ENCODE results near the gene ZNF548. TPM values are rescaled to one million over a fixed set of nuclear protein-coding genes. Genes with fewer than 3 reads are reported as not detected.

The ZNF548 gene
- total RNA-seq, 2 experiments from 2014 or later = 18.9 to 42.4 TPM

DNA sequence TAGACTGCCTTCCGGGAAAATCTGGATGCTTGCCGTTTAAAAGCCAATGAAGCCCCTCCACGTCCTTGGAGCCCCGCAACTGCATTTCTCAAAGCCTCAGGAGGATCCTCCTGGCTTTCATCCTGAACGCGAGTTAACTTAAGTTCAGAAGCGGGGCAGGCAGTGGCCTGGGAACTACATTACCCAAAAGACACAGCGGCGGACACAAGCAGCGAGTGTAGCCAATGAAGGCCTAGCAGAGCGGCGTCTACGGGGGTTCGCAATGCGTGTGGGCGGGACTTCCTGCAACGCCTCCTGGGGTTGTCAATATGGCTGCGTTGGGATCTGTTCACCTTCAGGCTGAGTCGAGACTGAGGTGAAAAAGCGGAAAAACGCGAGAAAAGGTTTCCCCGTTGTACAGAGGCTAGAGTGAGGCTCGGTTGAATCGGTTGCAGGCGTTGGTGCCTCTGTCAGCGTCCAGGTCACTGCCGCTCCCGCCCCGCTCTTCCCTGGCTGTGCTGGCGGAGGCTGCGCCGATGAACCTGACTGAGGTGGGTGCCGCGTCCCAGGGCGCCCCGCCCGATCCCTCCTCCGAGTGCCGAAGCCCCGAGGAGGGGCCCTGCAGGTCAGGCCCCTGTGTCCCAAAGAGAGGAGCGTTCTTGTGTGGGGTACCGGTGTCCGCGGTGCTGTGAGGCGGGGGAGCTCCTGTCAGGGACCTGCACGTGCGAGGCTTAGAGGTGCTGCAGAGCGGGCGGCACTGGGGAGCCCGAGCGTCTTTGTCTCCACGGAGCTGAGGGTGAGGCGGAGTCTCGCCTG is 21.4 kb downstream of the ZNF548 start, which contains the start of gene ZNF17:
Gene ZNF17, plus strand, starts transcription at position 285 of the 795 bp plus-strand sequence. CDS start 2,455 bp downstream, outside the sequence.
- TF ChIP-seq, protein P1, sequence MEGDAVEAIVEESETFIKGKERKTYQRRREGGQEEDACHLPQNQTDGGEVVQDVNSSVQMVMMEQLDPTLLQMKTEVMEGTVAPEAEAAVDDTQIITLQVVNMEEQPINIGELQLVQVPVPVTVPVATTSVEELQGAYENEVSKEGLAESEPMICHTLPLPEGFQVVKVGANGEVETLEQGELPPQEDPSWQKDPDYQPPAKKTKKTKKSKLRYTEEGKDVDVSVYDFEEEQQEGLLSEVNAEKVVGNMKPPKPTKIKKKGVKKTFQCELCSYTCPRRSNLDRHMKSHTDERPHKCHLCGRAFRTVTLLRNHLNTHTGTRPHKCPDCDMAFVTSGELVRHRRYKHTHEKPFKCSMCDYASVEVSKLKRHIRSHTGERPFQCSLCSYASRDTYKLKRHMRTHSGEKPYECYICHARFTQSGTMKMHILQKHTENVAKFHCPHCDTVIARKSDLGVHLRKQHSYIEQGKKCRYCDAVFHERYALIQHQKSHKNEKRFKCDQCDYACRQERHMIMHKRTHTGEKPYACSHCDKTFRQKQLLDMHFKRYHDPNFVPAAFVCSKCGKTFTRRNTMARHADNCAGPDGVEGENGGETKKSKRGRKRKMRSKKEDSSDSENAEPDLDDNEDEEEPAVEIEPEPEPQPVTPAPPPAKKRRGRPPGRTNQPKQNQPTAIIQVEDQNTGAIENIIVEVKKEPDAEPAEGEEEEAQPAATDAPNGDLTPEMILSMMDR (conservative IDR thresholded peaks at IDR 0.05; ENCODE audit: low read length) = no peak
- TF ChIP-seq EZH2phosphoT487 (IDR thresholded peaks at IDR 0.05; ENCODE audit: borderline replicate concordance, low read depth, low read length) = no peak
- Histone ChIP-seq H3K4me3 (ENCODE audit: low read depth, low read length, poor library complexity, severe bottlenecking) (peak within 1 kb of the TSS; percentile 91), H3K36me3 (ENCODE audit: insufficient read depth, low read length) (peaks cover 13% of the 10 kb centered on the region), H3K9me3 (ENCODE audit: low read length) (no peaks in the 10 kb centered on the region), H3K27ac (ENCODE audit: low read depth, low read length, poor library complexity, severe bottlenecking) (peak within 1 kb of the TSS; percentile 26), H3K4me2 (ENCODE audit: low read length) (peak within 1 kb of the TSS; percentile 83), H2AFZ (ENCODE audit: low read length) (peak within 1 kb of the TSS; percentile 99), H3K4me1 (ENCODE audit: insufficient read depth, low read length, poor library complexity, severe bottlenecking) (peaks cover 10% of the 10 kb centered on the region), H4K20me1 (ENCODE audit: insufficient read depth, low read length) (no peaks in the 10 kb centered on the region), H3K9me2 (ENCODE audit: insufficient read depth, low read length) (no peaks in the 10 kb centered on the region), H3K79me2 (ENCODE audit: insufficient read depth, low read depth, low read length) (peaks cover 7% of the 10 kb centered on the region; the same call in 1 of the 2 replicates)
- BruUV-seq (replicated peaks) = TSS peak; percentile 56
- intact Hi-C loops (cut with micrococcal nuclease; ENCODE audit: unreplicated experiment) = no loop called here
- POLR2A ChIA-PET = interaction anchor here (0.7 kb wide), 1 partner anchor 316 kb away, joined by 3 read pairs; the partner anchor contains the start of gene ZNF671
- CTCF ChIA-PET (ENCODE audit: unreplicated experiment) = interaction anchor here (0.6 kb wide), 1 partner anchor 959 kb away, joined by 3 read pairs; no protein-coding TSS in a partner anchor
- DNase-seq (ENCODE audit: low spot score) = peak; percentile 95

DNA sequence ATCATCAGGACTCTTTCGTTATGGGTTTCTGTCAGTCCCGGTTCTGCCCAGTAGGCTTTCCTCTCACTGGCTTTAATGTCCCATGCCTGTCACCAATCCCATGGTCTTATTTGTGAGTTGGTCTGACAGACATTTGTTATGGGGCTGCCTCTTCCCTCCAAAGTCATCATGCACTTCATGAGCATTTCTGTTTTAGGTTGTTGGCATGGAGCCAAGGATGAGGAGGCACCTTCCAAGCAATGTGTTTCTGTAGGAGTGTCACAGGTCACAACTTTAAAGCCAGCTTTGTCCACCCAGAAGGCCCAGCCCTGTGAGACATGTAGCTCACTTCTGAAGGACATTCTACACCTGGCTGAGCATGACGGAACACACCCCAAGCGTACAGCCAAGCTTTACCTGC is 29.8 kb downstream of the ZNF548 start:
- CTCF ChIA-PET (ENCODE audit: unreplicated experiment) = no interaction called here
- intact Hi-C loops (cut with micrococcal nuclease; ENCODE audit: unreplicated experiment) = no loop called here

More for the DNA sequence above, 29.8 kb downstream of the ZNF548 start:
- Histone ChIP-seq H3K36me3 (ENCODE audit: insufficient read depth, low read length) (peaks cover 59% of the 10 kb centered on the region), H3K4me2 (ENCODE audit: low read length) (no peak overlapping the region), H3K4me3 (ENCODE audit: low read depth, low read length, poor library complexity, severe bottlenecking) (no peak overlapping the region), H2AFZ (ENCODE audit: low read length) (no peak overlapping the region), H3K79me2 (ENCODE audit: insufficient read depth, low read depth, low read length) (no peaks in the 10 kb centered on the region), H3K27ac (ENCODE audit: low read depth, low read length, poor library complexity, severe bottlenecking) (no peak overlapping the region), H3K4me1 (ENCODE audit: insufficient read depth, low read length, poor library complexity, severe bottlenecking) (no peaks in the 10 kb centered on the region), H3K9me3 (ENCODE audit: low read length) (no peaks in the 10 kb centered on the region), H3K9me2 (ENCODE audit: insufficient read depth, low read length) (no peaks in the 10 kb centered on the region), H4K20me1 (ENCODE audit: insufficient read depth, low read length) (no peaks in the 10 kb centered on the region)
- no TSS peak for BruUV-seq (replicated peaks)
- DNase-seq (ENCODE audit: low spot score) = no peak
- TF ChIP-seq EZH2phosphoT487 (IDR thresholded peaks at IDR 0.05; ENCODE audit: borderline replicate concordance, low read depth, low read length) = no peak
- TF ChIP-seq, protein P1 (conservative IDR thresholded peaks at IDR 0.05; ENCODE audit: low read length) = no peak
- POLR2A ChIA-PET = no interaction called here

Data from OCI-LY7 (cell line).